Stimulated activated CD4-positive, alpha-beta T cell treated with anti-CD3 and anti-CD28 coated beads, Interleukin-2, amount 100 ng/mL, for 24 hours (primary cell): Measurements from ENCODE around the gene PRELID1.
"Not testable (repeated sequence)": the region's sequence is repeated elsewhere in the genome, so short reads cannot be mapped to it uniquely, and the experiment has no call there.

Source experiments
- DNase-seq, 2 donors: peaks; one replicate each; pipeline ENCODE4 v3.0.0-alpha.2; 2020

The PRELID1 gene

GRCh38 chr5:177336603-177337494, 33.2 kb downstream of the PRELID1 start:
- no peak for DNase-seq

GRCh38 chr5:177338251-177339106, 34.9 kb downstream of the PRELID1 start:
- no peak for DNase-seq

DNA sequence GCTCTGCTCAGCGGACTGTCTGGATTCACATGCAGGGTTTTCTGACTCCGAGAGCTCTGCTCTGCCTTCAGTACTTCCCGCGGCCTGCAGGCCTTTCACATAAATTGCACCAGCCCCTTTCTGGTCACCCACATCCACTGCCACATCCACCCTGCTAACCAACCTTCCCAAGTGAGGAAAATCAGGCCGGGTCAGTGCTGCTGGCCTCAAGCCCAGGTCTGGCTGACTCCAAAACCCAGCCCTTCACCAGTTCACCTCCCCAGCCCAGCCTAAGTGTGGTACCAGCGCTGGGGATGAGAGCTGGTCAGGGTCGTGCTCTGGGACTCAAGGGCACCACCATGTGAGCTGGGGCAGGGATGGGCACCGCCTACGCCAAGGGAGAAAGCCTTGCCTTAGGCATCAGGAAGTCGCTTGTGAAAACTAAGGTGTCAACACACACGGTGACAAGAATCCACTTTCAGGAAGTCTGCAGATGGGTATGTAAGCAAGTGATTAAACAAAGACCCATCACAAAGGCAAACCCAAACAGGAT, 35.6 kb downstream of the PRELID1 start:
- no peak for DNase-seq

GRCh38 chr5:177343000-177343399, 39.4 kb downstream of the PRELID1 start:
- DNase-seq = not testable (repeated sequence)

- no peak for DNase-seq
Measured at GRCh38 chr5:177343777-177344176, 40.2 kb downstream of the PRELID1 start.

DNA sequence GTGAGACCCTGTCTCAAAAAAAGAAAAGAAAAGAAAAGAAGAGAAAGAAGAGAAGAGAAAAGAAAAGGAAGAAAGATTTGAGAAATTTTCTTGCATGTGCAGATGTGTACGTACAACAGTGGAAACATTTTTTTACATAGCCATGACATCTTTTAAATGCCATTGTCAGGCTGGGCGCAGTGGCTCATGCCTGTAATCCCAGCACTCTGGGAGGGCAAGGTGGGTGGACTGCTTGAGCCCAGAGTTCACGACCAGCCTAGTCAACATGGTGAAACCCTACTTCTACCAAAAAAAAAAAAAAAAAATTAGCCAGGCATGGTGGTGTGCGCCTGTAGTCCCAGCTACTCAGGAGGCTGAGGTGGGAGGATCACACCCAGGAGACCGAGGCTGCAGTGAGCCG, 41.3 kb downstream of the PRELID1 start:
- no peak for DNase-seq

- no peak for DNase-seq
Measured at GRCh38 chr5:177346820-177347219, 43.2 kb downstream of the PRELID1 start.

- DNase-seq = no peak
Measured at GRCh38 chr5:177347699-177348098, 44.1 kb downstream of the PRELID1 start.

DNA sequence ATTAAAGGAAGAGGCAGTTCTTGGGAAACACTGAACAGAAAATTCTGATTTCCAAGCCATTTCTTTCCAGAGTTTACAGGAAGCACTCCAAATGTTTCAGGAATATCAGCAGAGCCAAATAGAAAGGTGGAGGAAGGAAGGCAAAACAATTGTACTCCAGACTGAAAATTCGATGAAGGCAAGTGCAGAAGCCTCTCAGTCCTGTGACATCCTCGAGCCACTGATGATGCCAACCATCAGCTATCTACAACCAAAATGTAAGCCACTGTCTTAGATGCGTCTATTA, 45.7 kb downstream of the PRELID1 start:
- no peak for DNase-seq

GRCh38 chr5:177349762-177350161, 46.2 kb downstream of the PRELID1 start:
- DNase-seq = no peak

- DNase-seq = no peak
Measured at GRCh38 chr5:177350776-177351391, 47.3 kb downstream of the PRELID1 start.

DNA sequence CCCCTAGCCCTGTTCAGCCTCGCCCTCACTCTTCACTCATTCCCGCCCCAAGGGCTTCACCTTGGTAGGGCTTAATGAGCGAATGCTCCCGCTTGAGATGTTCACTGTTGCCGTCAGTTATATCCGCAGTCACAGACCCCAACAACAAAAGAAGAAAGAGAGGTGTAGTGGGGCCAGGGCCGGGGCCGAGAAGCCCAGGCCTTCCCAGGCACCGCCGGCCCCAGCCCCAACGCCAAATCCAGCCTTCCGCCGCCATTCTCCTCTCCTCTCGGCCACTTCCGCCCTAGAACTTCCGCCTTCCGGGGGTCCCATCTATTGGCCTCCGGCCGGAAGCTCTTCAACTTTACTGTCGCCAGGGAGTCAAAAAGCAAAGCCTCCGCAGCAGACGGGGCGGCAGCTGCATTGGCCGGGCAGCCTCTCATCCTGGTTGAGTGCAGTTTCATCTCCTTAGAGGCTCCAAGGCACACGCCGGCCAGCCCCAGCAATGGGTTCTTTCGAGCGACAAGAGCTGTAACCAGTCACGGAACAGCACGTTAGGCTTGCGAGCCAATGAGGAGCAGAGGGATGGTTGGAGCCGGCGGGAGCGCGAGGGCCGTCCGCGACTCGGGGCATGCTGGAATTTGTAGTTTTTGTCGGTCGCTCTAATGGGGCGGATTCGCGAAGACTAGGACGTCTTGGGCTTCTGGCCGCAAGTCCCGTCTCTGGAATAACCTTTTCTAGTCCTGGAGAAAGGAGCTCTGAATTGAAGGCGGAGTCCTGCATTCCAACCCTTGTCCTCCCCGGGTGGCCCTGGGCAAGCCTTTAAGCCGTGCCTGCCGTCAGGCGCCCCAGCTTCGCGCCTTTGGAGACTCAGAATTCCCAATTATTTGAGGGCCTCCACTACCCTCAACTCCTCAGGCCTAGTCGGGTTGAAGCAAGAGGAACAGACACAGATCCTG, 48.1 kb downstream of the PRELID1 start, which contains the start of gene LMAN2:
TSS of gene LMAN2 (minus strand) at position 277 of the 938 bp plus-strand sequence. CDS start at position 256, 21 bp downstream.
- peak; percentile 89 for DNase-seq

GRCh38 chr5:177353093-177353492, 49.5 kb downstream of the PRELID1 start:
- DNase-seq = no peak

GRCh38 chr5:177354256-177354655, 50.7 kb downstream of the PRELID1 start:
- no peak for DNase-seq

- no peak for DNase-seq
Measured at GRCh38 chr5:177354711-177355110, 51.1 kb downstream of the PRELID1 start.

DNA sequence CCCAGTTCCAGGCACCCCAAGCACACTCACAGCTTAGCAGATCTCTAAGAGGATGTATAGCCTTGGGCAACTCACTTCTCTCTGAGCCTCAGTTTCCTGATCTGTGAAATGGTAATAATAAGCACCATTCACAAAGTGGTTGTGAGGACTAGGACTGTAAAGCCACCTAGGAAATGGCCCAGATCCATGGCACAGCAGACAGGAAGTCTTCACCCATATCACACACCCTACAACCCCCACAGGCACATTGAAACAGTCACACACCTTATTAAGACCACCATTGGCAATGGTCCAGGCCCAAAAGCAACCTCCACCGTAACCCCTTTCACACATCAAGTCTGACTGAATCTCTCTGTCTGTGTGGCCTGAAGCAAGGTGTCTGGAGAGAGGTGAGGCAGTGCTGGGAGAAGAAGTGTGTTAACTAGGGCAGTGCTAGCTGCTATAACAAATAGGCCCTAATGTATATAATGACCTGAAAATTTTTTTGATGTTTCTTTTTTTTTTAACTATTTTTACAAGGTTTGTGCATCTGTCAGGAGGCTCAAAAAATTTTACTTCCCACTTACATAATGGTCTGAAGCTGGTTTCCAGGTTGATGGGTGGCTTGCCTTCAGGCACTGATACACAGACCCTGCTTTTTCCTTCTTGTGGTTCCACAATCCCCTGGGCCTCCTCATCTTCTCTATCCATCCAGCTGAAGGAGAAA, 51.7 kb downstream of the PRELID1 start:
- DNase-seq = no peak

DNA sequence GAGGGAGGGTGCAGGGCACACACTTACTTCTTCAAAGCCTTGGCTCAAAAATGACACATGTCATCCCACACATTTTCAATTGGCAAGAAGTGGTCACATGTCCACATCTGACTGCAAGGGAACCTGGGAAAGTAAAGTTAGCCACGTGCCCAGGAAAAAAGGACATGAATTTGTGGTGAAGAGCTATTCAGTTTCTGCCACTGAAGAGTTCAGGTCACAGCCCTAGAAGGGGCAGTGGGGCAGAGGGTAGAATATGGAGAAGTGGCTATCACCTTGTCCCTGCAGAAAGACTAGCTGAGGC, 52.2 kb downstream of the PRELID1 start:
- no peak for DNase-seq
